Measurements from ENCODE around the gene THADA. TPM values are rescaled to one million over a fixed set of nuclear protein-coding genes. Genes with fewer than 3 reads are reported as not detected.
A peak's percentile ranks its signal among the peaks of the same experiment; 100 is the strongest.
"Not testable (repeated sequence)": the region's sequence is repeated elsewhere in the genome, so short reads cannot be mapped to it uniquely, and the experiment has no call there.

Gene THADA
- total RNA-seq, 1 donor from 2014 or later: 41.2 TPM

DNA sequence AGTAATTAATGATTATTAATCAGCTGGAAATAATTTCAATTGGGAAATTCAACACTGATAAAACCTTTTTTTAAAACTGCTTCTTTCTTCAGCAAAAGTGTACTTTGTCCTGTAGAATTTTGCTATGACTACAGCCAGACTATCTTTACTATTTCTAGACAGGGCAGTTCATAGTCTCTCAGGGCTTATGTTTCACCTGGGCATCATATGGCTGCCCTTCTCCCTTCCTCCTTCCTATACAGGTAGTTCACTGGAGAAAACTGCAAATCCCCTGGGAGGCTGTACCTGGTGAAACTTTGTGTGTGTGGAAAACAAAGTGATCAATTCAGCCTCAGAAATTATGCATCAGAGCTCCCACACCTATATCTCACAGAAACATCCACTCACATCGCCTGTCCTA is 38.6 kb downstream of the THADA start:
- Histone ChIP-seq H3K4me1 (no peaks in the 10 kb centered on the region), H3K36me3 (peaks cover 70% of the 10 kb centered on the region), H3K27ac (no peak overlapping the region), H3K9me3 (no peaks in the 10 kb centered on the region), H3K27me3 (ENCODE audit: low read depth) (no peaks in the 10 kb centered on the region), H3K4me3 (no peak overlapping the region)
- ATAC-seq (no peak), DNase-seq (no peak)
- intact Hi-C loops (cut with DNase I): no loop called here
- TF ChIP-seq, protein P1, sequence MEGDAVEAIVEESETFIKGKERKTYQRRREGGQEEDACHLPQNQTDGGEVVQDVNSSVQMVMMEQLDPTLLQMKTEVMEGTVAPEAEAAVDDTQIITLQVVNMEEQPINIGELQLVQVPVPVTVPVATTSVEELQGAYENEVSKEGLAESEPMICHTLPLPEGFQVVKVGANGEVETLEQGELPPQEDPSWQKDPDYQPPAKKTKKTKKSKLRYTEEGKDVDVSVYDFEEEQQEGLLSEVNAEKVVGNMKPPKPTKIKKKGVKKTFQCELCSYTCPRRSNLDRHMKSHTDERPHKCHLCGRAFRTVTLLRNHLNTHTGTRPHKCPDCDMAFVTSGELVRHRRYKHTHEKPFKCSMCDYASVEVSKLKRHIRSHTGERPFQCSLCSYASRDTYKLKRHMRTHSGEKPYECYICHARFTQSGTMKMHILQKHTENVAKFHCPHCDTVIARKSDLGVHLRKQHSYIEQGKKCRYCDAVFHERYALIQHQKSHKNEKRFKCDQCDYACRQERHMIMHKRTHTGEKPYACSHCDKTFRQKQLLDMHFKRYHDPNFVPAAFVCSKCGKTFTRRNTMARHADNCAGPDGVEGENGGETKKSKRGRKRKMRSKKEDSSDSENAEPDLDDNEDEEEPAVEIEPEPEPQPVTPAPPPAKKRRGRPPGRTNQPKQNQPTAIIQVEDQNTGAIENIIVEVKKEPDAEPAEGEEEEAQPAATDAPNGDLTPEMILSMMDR (IDR thresholded peaks at IDR 0.05): no peak

DNA sequence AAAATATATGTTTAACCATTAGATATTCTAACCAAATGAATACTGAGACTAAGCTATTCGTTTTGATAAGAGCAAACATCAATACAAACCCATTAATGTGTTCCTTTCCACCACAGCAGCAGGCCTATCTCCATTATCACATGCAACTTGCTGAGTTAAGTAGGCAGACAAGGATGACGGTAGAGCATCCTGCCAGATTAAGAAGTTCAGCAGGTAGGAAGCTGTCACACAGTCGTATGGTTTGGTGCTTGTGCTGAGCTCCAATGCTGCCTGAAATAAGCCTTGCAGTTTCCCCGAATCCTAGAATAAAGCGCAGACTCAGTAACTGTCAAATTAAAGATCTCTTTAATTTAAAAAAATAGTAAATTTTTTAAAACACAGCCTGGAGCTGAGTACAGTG is 39.6 kb downstream of the THADA start:
- DNase-seq (no peak), ATAC-seq (no peak)
- intact Hi-C loops (cut with DNase I): no loop called here
- H3K4me3 ChIP-seq: no peak overlapping the region
- H3K9me3 ChIP-seq: no peaks in the 10 kb centered on the region
- TF ChIP-seq, protein P1 (IDR thresholded peaks at IDR 0.05): no peak
- no peaks in the 10 kb centered on the region for H3K27me3 ChIP-seq (ENCODE audit: low read depth)
- H3K36me3 ChIP-seq: peaks cover 79% of the 10 kb centered on the region
- H3K4me1 ChIP-seq: no peaks in the 10 kb centered on the region
- no peak overlapping the region for H3K27ac ChIP-seq

DNA sequence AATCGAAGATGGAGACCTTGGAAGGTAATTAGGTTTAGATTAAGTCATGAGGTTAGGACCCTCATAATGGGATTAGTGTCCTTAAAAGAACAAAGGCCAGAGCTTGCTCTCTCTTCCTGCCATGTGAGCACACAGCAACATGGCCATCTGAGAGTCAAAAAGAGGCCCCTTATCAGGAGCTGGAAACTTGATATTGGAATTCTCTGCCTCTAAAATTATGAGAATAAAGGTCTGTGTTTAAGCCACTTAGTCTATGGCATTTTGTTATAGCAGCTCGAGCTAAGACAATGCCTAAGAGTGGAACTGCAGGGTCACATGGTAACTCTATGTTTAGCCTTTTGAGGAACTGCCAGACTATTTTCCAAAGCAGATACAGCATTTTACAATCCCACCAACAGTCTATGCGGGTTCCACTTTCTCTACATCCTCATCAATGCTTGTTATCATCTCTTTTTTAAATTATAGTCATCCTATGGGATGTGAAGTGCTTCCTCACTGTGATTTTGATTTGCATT is 42.4 kb downstream of the THADA start:
- Histone ChIP-seq H3K4me3 (no peak overlapping the region), H3K4me1 (no peaks in the 10 kb centered on the region), H3K36me3 (peaks cover 96% of the 10 kb centered on the region), H3K27me3 (ENCODE audit: low read depth) (no peaks in the 10 kb centered on the region), H3K27ac (no peak overlapping the region), H3K9me3 (no peaks in the 10 kb centered on the region)
- intact Hi-C loops (cut with DNase I): no loop called here
- DNase-seq (no peak), ATAC-seq (no peak)
- TF ChIP-seq, protein P1 (IDR thresholded peaks at IDR 0.05): no peak

DNA sequence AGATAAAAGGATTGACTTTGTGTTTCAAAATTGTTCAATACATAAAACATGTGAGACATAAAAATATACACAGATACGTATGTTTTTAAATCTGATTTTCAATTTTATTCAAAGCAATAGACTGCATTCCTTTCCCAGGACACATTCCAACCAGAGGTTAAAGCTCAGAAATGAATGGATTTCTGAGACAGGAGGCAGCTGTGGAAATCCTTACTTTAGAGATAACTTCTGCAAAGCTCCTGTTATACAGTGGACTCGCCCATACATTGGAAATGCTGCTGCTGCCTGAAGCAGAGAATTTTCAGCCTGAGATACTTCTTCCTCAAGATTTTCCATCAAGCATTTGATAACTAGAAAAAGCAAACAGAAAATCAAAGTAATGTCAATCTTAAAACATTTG is 43.8 kb downstream of the THADA start:
- H3K27ac ChIP-seq: no peak overlapping the region
- no peak for ATAC-seq
- H3K9me3 ChIP-seq: no peaks in the 10 kb centered on the region
- no peaks in the 10 kb centered on the region for H3K27me3 ChIP-seq (ENCODE audit: low read depth)
- no peak overlapping the region for H3K4me3 ChIP-seq
- H3K4me1 ChIP-seq: no peaks in the 10 kb centered on the region
- TF ChIP-seq, protein P1 (IDR thresholded peaks at IDR 0.05): no peak
- peaks cover 84% of the 10 kb centered on the region for H3K36me3 ChIP-seq
- intact Hi-C loops (cut with DNase I): no loop called here
- DNase-seq: no peak

DNA sequence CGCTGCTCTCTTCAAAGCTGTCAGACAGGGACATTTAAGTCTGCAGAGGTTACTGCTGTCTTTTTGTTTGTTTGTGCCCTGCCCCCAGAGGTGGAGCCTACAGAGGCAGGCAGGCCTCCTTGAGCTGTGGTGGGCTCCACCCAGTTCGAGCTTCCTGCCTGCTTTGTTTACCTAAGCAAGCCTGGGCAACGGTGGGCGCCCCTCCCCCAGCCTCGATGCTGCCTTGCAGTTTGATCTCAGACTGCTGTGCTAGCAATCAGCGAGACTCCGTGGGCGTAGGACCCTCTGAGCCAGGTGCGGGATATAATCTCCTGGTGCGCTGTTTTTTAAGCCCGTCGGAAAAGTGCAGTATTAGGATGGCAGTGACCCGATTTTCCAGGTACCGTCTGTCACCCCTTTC is 47.5 kb downstream of the THADA start:
- H3K36me3 ChIP-seq: peaks cover 49% of the 10 kb centered on the region
- ATAC-seq; H3K27ac ChIP-seq; H3K9me3 ChIP-seq; H3K4me1 ChIP-seq; H3K27me3 ChIP-seq (ENCODE audit: low read depth); DNase-seq; intact Hi-C loops (cut with DNase I); H3K4me3 ChIP-seq: not testable (repeated sequence)

DNA sequence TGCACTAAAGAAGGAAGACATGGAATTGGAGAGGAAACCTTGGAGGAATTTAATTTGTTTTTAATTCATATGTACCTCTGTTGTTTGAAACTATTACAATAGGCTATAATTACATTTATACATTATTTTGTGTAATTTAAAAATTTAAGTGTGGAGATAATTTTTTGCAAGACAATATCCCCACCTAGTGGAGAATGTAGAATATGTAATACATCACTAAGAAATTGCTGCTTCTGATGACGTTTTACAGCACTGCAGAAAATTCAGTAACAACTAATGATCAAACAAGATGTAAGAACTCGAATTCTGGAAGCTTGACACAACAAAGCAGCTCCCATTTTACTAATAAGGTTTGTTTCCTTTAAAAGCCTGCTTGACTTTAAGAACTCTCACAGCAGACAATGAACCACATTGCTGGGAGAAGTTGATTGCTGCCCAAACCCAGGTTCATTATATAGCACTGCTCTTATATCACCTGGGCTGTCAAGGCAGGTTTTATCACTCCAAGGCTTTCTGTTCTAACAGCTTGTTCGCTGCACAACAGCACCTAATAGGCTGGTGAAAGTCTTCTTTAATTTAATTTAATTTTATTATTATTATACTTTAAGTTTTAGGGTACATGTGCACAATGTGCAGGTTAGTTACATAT is 53.4 kb downstream of the THADA start:
- no peaks in the 10 kb centered on the region for H3K27me3 ChIP-seq (ENCODE audit: low read depth)
- DNase-seq (no peak), ATAC-seq (peak in 1 of 2 donors; percentile 69)
- no peaks in the 10 kb centered on the region for H3K9me3 ChIP-seq
- H3K4me3 ChIP-seq: no peak overlapping the region
- peaks cover 17% of the 10 kb centered on the region for H3K4me1 ChIP-seq
- TF ChIP-seq, protein P1 (IDR thresholded peaks at IDR 0.05): peak; percentile 65
- no peaks in the 10 kb centered on the region for H3K36me3 ChIP-seq
- H3K27ac ChIP-seq: no peak overlapping the region
- intact Hi-C loops (cut with DNase I): no loop called here
